Measurements from ENCODE around the gene TNFAIP3.

Gene TNFAIP3

GRCh38 chr6:137845460-137845859, 21.6 kb upstream of the TNFAIP3 start:
- peak in 1 of 2 donors; percentile 12 for DNase-seq

- DNase-seq, result no peak
Measured at GRCh38 chr6:137846274-137846673, 20.8 kb upstream of the TNFAIP3 start.

GRCh38 chr6:137846772-137847313, 20.2 kb upstream of the TNFAIP3 start:
- peak; percentile 88 to 96 for DNase-seq

GRCh38 chr6:137847748-137848147, 19.3 kb upstream of the TNFAIP3 start:
- no peak for DNase-seq

- DNase-seq, result peak; percentile 40 to 51
Measured at GRCh38 chr6:137848672-137849071, 18.4 kb upstream of the TNFAIP3 start.

- peak; percentile 72 to 79 for DNase-seq
Measured at GRCh38 chr6:137849181-137849980, 17.7 kb upstream of the TNFAIP3 start.

GRCh38 chr6:137849981-137850714, 16.9 kb upstream of the TNFAIP3 start:
- DNase-seq, result no peak

GRCh38 chr6:137850816-137851602, 16.1 kb upstream of the TNFAIP3 start:
- no peak for DNase-seq

GRCh38 chr6:137851669-137852068, 15.4 kb upstream of the TNFAIP3 start:
- no peak for DNase-seq

- DNase-seq, result peak in 1 of 2 donors; percentile 61
Measured at GRCh38 chr6:137852346-137852745, 14.7 kb upstream of the TNFAIP3 start.

GRCh38 chr6:137852811-137853210, 14.2 kb upstream of the TNFAIP3 start:
- no peak for DNase-seq

- DNase-seq, result peak; percentile 34 to 59
Measured at GRCh38 chr6:137853569-137854213, 13.4 kb upstream of the TNFAIP3 start.

- DNase-seq, result no peak
Measured at GRCh38 chr6:137856138-137856898, 10.7 kb upstream of the TNFAIP3 start.

GRCh38 chr6:137859025-137859424, 8.0 kb upstream of the TNFAIP3 start:
- DNase-seq, result no peak

- no peak for DNase-seq
Measured at GRCh38 chr6:137860394-137861005, 6.6 kb upstream of the TNFAIP3 start.

- DNase-seq, result peak; percentile 30 to 46
Measured at GRCh38 chr6:137861550-137862337, 5.3 kb upstream of the TNFAIP3 start.

- no peak for DNase-seq
Measured at GRCh38 chr6:137862419-137863090, 4.5 kb upstream of the TNFAIP3 start.

- peak; percentile 44 to 84 for DNase-seq
Measured at GRCh38 chr6:137863091-137863797, 3.8 kb upstream of the TNFAIP3 start.
